ENCODE data around the gene CHRND.

GRCh38 chr2:232549655-232550353, 23.8 kb downstream of the CHRND start:
- TF ChIP-seq CTCF (IDR thresholded peaks at IDR 0.05; ENCODE audit: borderline replicate concordance, extremely low read depth, low read length, poor library complexity, severe bottlenecking) (no peak), EZH2 (IDR thresholded peaks at IDR 0.05; ENCODE audit: borderline replicate concordance, low read depth, low read length, severe bottlenecking) (no peak)
